Stimulated activated CD4-positive, alpha-beta T cell treated with anti-CD3 and anti-CD28 coated beads, Interleukin-4, amount 100 ng/mL, for 1 hour (primary cell): ENCODE results near the gene CD200.
A peak's percentile ranks its signal among the peaks of the same experiment; 100 is the strongest.
"Not testable (repeated sequence)": the region's sequence is repeated elsewhere in the genome, so short reads cannot be mapped to it uniquely, and the experiment has no call there.

Experiments
- DNase-seq: peaks from one replicate; pipeline ENCODE4 v3.0.0-alpha.2; 2020

The CD200 gene

GRCh38 chr3:112391648-112392047 lies 58.7 kb downstream of the CD200 start:
- no peak for DNase-seq

- no peak for DNase-seq
These were observed 59.7 kb downstream of the CD200 start for GRCh38 chr3:112392393-112393359.

- DNase-seq = no peak
These were observed 60.4 kb downstream of the CD200 start for GRCh38 chr3:112393360-112393728.

GRCh38 chr3:112394003-112394640 lies 61.2 kb downstream of the CD200 start:
- no peak for DNase-seq

GRCh38 chr3:112395181-112395895 lies 62.4 kb downstream of the CD200 start:
- DNase-seq = no peak

- no peak for DNase-seq
These were observed 62.9 kb downstream of the CD200 start for GRCh38 chr3:112395896-112396290.

GRCh38 chr3:112397556-112397955 lies 64.6 kb downstream of the CD200 start:
- DNase-seq = no peak

- no peak for DNase-seq
These were observed 66.1 kb downstream of the CD200 start for GRCh38 chr3:112399064-112399463.

- not testable (repeated sequence) for DNase-seq
These were observed 66.6 kb downstream of the CD200 start for GRCh38 chr3:112399554-112399953.

- DNase-seq = not testable (repeated sequence)
These were observed 67.4 kb downstream of the CD200 start for GRCh38 chr3:112400317-112400716.

- DNase-seq = no peak
These were observed 68.7 kb downstream of the CD200 start for GRCh38 chr3:112401617-112402016.

GRCh38 chr3:112403103-112403502 lies 70.1 kb downstream of the CD200 start:
- DNase-seq = no peak

- DNase-seq = not testable (repeated sequence)
These were observed 72.1 kb downstream of the CD200 start for GRCh38 chr3:112404924-112405549.

- DNase-seq = peak; percentile 13
These were observed 72.9 kb downstream of the CD200 start for GRCh38 chr3:112405845-112406244.

- DNase-seq = no peak
These were observed 74.4 kb downstream of the CD200 start for GRCh38 chr3:112407214-112407887.

- DNase-seq = no peak
These were observed 75.1 kb downstream of the CD200 start for GRCh38 chr3:112407888-112408702.

- no peak for DNase-seq
These were observed 76.1 kb downstream of the CD200 start for GRCh38 chr3:112409041-112409440.

GRCh38 chr3:112411425-112411824 lies 78.5 kb downstream of the CD200 start:
- no peak for DNase-seq
